ENCODE measurements around the gene BTBD7. TPM values are rescaled to one million over a fixed set of nuclear protein-coding genes. Genes with fewer than 3 reads are reported as not detected.

BTBD7 gene
- total and polyA plus RNA-seq, 8 donors = 5.7 to 99.2 (median 25.6) TPM

GRCh38 chr14:93230539-93230938 lies 102.3 kb downstream of the BTBD7 start:
- peaks cover 13 to 42% (median 41%) of the 10 kb centered on the region in 4 donors for H3K36me3 ChIP-seq
- no peak overlapping the region for H3K27ac ChIP-seq
- no peak for DNase-seq
- H3K27me3 ChIP-seq = peaks cover 0 to 5% (median 0%) of the 10 kb centered on the region in 3 donors
- no peak overlapping the region for H3K4me3 ChIP-seq
- intact Hi-C loops (cut with DNase I; ENCODE audit: low total_unique reads) = no loop called here
- 84 to 95% (median 91%) methylated on average over 16 of the region's 16 CpGs for WGBS, 5 donors
- H3K4me1 ChIP-seq = peaks cover 6 to 17% (median 8%) of the 10 kb centered on the region in 4 donors
- no peaks in the 10 kb centered on the region for H3K9me3 ChIP-seq
- TF ChIP-seq POLR2AphosphoS5 (IDR thresholded peaks at IDR 0.05) (no peak), CTCF (IDR thresholded peaks at IDR 0.05) (no peak), EP300 (IDR thresholded peaks at IDR 0.05) (no peak), POLR2A (IDR thresholded peaks at IDR 0.05) (no peak)

- DNase-seq = no peak
- intact Hi-C loops (cut with DNase I; ENCODE audit: low total_unique reads) = no loop called here
- no peak overlapping the region for H3K4me3 ChIP-seq
- no peak overlapping the region for H3K27ac ChIP-seq
- WGBS, 5 donors = 95 to 98% (median 96%) methylated on average over 8 of the region's 8 CpGs
- no peak for TF ChIP-seq POLR2A (IDR thresholded peaks at IDR 0.05)
- no peak for TF ChIP-seq EP300 (IDR thresholded peaks at IDR 0.05)
- TF ChIP-seq CTCF (IDR thresholded peaks at IDR 0.05) = no peak
- no peak for TF ChIP-seq POLR2AphosphoS5 (IDR thresholded peaks at IDR 0.05)
- peaks cover 23 to 62% (median 61%) of the 10 kb centered on the region in 4 donors for H3K36me3 ChIP-seq
- peaks cover 6 to 17% (median 8%) of the 10 kb centered on the region in 4 donors for H3K4me1 ChIP-seq
- H3K27me3 ChIP-seq = peaks cover 0 to 5% (median 0%) of the 10 kb centered on the region in 3 donors
- H3K9me3 ChIP-seq = no peaks in the 10 kb centered on the region
Observed at GRCh38 chr14:93228550-93228949, 104.3 kb downstream of the BTBD7 start.

GRCh38 chr14:93223565-93223964 lies 109.3 kb downstream of the BTBD7 start:
- no peak for TF ChIP-seq EP300 (IDR thresholded peaks at IDR 0.05)
- no peak for TF ChIP-seq CTCF (IDR thresholded peaks at IDR 0.05)
- no peak for TF ChIP-seq POLR2AphosphoS5 (IDR thresholded peaks at IDR 0.05)
- no peak for TF ChIP-seq POLR2A (IDR thresholded peaks at IDR 0.05)
- Histone ChIP-seq H3K27ac (no peak overlapping the region), H3K9me3 (no peaks in the 10 kb centered on the region), H3K4me3 (no peak overlapping the region), H3K4me1 (no peaks in the 10 kb centered on the region), H3K27me3 (no peaks in the 10 kb centered on the region), H3K36me3 (peaks cover 49 to 100% (median 99%) of the 10 kb centered on the region in 4 donors)
- no peak for DNase-seq
- WGBS, 5 donors = 95 to 97% (median 96%) methylated on average over 22 to 27 of the region's 27 CpGs
- intact Hi-C loops (cut with DNase I; ENCODE audit: low total_unique reads) = no loop called here

- no peaks in the 10 kb centered on the region for H3K27me3 ChIP-seq
- H3K27ac ChIP-seq = no peak overlapping the region
- H3K4me1 ChIP-seq = no peaks in the 10 kb centered on the region
- DNase-seq = no peak
- intact Hi-C loops (cut with DNase I; ENCODE audit: low total_unique reads) = no loop called here
- TF ChIP-seq CTCF (IDR thresholded peaks at IDR 0.05) = no peak
- H3K4me3 ChIP-seq = no peak overlapping the region
- H3K36me3 ChIP-seq = peaks cover 56 to 100% (median 99%) of the 10 kb centered on the region in 4 donors
- H3K9me3 ChIP-seq = no peaks in the 10 kb centered on the region
Observed at GRCh38 chr14:93220509-93220908, 112.3 kb downstream of the BTBD7 start.

Measured in stomach (tissue), 9 donors.